Transverse colon (tissue), 4 donors: ENCODE data around the gene PLEKHM2.

ENCODE experiments used
- CTCF ChIP-seq, 5 experiments: fragments of 200-600 bp in 3 of 5; fragments of 450-650 bp in 2 of 5; sonication (generic) in 3 of 5; IDR thresholded peaks; 1 replicate in 2 of 5; 2 replicates in 3 of 5; pipeline ENCODE4 v1.5.1; 2016 to 2017; ENCODE audit warnings: antibody characterized with exemption in 5 of 5, inconsistent platforms in 3 of 5, mild to moderate bottlenecking in 2 of 5, moderate library complexity in 1 of 5
- EP300 ChIP-seq: sonication (generic); formaldehyde crosslinking; IDR thresholded peaks from one replicate; pipeline ENCODE4 v1.6.1; 2017; ENCODE audit warnings: antibody characterized with exemption, low read depth
- POLR2A ChIP-seq: fragments of 450-650 bp; IDR thresholded peaks from one replicate; pipeline ENCODE4 v1.6.1; 2016; ENCODE audit warnings: antibody characterized with exemption, mild to moderate bottlenecking, moderate library complexity
- POLR2AphosphoS5 ChIP-seq, 3 donors: sonication (generic); formaldehyde crosslinking; IDR thresholded peaks; one replicate each; pipeline ENCODE4 v1.6.1; 2016; ENCODE audit warnings: antibody characterized with exemption in 3 of 3

DNA sequence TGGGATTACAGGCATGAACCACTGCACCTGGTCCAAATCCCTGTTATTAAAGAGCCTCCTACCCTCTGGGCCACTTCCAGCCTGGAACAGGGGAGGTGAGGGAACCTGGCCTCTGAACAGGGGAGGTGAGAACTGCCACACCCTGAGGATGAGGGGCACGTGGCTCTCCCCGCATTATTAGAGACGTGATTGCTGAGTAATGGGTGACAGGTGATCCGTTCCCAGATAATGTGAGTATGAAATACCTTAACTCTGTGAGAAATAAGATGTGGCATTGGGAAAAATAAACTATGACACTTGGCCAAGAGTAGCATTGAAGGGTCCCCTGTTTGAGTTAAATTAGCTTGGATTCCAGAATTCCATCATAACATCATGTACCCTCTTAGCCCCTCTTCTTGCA, 38.3 kb downstream of the PLEKHM2 start:
- TF ChIP-seq CTCF (IDR thresholded peaks at IDR 0.05) (no peak), POLR2AphosphoS5 (IDR thresholded peaks at IDR 0.05) (no peak), POLR2A (no peak), EP300 (no peak)
